NCI-H1417 (cell line): Measurements from ENCODE around the gene CCDC80.
"Not testable (repeated sequence)": the region's sequence is repeated elsewhere in the genome, so short reads cannot be mapped to it uniquely, and the experiment has no call there.

Experiments used
- DNase-seq, 3 experiments: peaks; one replicate each; lab custom pipeline; 2025; lab: John Stamatoyannopoulos, UW

CCDC80 gene

DNA sequence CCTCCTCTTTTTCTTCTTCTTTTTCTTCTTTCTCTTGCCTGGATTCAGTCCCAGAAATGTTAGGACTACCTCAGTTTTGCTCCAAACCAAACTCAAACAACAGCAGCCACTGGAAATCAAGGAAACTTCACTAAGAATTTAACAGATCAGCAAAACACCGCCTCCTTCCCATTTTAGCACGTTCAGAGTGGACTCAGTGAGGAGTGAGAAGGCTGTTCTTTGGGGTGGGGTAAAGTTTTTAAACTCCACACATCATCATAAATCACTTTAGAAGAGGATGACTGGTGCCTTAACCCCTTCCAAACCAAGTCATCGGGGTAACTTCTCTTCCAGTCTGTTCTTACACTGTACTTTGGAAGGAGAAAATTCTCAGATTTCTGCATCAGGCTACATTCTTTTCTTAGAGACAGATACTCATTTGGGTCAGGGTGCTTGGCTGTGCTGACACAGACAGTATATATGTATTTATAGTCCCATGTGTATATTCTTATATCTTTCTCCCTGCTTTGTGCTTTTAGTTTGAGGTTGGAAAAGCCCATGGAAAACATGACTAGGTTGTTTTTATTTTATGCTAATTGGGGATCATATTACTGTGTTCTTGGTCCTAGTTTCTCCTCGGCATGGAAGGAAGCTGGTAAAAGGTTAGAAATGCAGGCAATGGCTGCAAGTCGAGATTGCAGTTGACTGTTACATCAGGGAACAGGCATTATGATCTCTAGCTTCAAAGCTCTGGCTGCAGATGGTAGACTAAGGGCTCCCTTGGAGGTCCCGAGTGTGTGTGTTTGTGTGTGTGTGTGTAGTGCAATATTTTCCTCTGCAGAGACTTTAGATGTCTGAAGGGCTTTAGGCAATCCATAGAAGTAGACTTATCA, at the start of gene CCDC80:
TSS of gene CCDC80 (minus strand) at position 214 of the 872 bp plus-strand sequence. CDS start 1,238 bp downstream, outside the sequence.
- DNase-seq = no peak

- DNase-seq = no peak
Measured at GRCh38 chr3:112689989-112690388, 49.0 kb upstream of the CCDC80 start.

- no peak for DNase-seq
Measured at GRCh38 chr3:112689385-112689784, 48.4 kb upstream of the CCDC80 start.

DNA sequence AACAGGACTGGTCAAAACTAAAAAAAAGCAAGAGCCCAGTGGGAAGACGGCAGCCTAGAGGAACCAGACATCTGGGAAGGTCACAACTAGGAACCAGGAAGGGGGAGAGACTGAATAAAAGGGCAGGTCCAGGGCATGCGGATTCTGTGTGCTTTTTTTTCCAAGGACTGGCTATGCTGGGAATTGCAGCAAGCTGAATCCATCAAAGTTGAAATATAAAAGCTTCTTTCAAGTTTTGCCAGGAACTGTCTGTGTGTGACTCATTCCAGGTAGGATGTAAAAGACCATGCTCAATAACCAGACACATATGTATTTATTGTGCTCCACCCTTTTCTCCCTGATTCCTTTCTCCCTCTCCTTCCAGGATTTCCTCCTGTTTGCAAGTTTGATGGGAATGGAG, 47.9 kb upstream of the CCDC80 start:
- DNase-seq = no peak

GRCh38 chr3:112688085-112688769, 47.3 kb upstream of the CCDC80 start:
- DNase-seq = peak in 1 of 3 experiments; percentile 3

DNA sequence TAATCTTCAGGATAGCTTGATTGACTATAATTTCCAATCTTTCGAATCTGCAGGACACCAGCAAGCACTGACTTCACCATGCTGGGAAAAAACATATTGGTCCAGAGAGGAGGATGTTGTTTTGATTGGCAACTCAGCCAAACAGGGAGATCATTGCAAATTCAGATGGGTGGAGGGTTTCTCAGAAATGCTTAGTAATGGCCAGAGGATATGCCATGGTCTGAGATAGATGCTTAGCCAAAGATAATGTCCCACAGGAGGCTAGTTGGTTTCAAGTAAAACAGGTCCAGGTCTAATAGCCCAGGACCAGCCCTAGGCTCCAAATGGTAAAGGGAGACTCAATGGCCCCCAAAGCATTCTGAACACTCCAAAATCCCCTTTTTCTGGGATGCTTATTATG, 46.7 kb upstream of the CCDC80 start:
- no peak for DNase-seq

DNA sequence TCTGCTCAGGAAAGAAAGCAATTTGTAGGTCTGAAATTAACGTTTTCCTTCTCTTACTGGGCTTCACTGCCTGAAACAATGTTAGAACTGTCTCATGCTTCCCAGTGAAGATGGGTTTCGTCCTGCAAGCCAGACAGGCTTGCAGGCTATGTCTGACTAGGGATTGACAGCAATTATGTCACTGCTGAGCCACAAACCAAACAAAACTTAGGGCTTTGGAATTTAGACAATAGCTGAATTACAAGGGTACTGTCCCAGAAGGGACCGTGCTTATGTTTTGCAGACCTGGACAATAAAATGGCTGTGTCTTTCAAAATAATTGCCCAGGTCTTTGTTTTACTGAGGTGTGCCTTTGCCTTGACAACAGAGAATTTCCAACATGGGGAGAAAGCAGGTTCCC, 46.3 kb upstream of the CCDC80 start:
- no peak for DNase-seq

GRCh38 chr3:112685956-112686799, 45.2 kb upstream of the CCDC80 start:
- no peak for DNase-seq

DNA sequence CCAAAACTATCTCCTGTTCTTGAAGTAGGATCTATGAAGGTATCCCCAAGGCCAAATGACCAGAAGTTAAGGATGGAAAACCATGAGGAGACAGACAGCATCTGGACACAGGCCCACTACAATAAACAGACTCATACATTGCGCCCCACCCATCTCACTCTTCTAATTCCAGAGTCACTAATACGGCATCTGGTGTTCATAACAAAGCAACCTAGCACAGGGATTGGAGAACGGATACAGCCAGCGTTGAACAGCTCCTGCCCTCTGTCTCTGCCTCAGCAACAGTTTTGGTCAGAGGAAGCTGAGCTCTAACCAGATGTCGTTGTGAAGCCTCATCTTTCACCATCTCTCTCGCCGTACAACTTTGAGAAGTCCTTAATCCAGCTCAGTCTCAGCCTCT, 44.5 kb upstream of the CCDC80 start:
- no peak for DNase-seq

DNA sequence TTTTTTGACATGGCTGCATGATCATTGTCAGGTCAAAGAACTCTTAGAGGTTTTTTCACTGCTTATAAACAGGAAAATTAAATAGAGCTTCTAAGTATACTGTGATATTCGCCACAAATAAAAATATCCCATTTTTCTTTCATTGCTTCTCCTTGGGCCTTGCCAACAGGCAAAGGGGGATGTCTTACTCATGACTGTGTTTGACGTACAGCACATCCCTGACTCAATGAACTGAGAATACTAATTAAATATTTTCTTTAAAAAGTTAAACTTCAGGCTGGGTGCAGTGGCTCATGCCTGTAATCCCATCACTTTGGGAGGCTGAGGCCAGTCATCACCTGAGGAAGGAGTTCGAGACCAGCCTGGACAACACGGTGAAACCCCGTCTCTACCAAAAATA, 41.4 kb upstream of the CCDC80 start:
- no peak for DNase-seq

DNA sequence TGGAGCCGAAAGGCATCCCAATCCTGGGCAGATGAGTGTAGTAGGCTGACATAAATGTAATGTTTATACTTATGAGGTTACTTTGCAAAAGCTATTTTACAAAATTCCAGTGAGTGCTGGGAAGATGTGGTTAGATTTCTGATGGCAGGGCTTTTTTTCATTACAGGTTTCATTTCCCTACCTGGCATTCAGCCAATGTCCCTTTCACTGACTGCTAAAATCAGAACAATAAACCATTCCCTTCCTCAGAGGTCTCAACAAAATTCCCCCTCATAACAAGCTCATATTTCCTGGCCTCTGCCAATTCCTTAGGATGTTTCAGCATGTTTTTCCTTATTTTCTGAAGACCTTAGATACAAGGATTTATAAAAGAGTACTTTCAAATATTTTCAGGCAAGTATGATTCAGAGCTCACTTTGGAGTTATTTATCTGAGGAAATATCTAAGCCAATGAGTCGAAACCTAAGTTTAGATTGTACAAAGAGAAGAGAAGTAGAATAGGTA, 40.9 kb upstream of the CCDC80 start:
- DNase-seq = peak in 1 of 3 experiments; percentile 28

GRCh38 chr3:112676659-112677234, 35.8 kb upstream of the CCDC80 start:
- DNase-seq = peak; percentile 59 to 77 (median 65)

DNA sequence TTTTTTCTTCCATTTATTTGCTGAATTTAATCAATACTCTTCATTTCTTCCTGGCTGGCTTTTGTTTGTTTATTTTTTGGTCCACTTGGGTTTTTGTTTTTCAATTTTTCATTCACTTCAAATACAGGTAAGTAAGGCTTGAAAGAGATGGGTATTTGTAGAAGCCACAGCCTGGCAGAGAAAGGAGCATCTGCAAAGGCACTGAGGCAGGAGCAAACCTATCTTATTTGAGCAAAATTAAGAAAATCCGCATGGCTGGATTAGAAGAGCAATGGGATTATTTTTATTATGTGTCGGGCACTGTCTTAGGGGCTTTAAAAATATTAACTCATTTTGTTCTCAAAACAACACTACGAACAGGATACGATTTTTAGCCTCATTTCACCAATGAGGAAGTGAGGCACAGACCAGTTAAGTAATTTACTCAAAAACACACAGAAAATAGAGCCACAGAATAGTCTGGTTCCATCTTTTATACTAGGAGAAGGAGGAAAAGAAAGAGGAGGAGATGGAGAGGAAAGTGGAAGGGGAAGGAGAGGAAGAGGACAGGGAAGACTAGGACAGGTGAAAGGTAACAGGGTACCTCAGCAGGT, 35.1 kb upstream of the CCDC80 start:
- DNase-seq = no peak

GRCh38 chr3:112675349-112675748, 34.4 kb upstream of the CCDC80 start:
- no peak for DNase-seq

DNA sequence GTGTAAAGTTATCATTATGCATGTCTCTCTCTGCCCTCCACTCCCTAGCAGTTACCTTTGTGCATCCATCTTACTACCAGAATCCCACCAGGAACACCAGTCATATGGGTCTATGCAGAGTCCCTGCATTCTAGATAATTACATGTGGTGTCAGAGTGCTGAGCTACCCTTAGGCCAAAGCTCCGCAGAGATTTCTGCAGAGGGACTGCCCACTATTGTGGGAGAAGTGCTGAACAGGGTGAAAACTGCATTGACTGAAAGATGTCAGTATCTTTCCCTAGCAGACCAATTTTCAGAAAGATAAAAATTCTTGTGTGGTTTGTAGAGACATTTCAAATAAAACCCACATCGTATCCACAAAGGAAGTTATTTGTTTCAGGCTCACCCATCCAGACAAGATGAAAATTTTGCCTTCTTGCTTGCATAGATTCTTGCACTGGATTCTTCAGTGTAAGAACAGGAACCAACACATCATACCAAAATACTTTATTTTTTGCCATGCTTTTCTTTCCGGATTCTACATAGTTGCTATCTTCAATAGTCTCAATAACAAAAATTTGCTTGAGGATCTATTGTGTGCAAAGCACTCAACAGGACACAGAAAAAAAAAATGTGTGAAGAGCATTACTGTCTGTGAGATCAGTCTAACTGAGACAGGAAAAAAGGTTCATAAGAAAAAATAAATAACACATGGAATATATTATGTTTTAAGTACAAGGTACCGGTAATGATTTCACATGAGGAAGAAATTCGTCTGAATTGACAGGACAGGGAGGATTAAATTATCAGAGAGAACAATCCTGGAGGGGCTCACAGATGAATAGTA, 32.0 kb upstream of the CCDC80 start:
- DNase-seq = no peak

GRCh38 chr3:112671930-112672715, 31.2 kb upstream of the CCDC80 start:
- DNase-seq = peak in 1 of 3 experiments; percentile 48

- no peak for DNase-seq
Measured at GRCh38 chr3:112670824-112671223, 29.9 kb upstream of the CCDC80 start.

GRCh38 chr3:112667599-112667998, 26.7 kb upstream of the CCDC80 start:
- DNase-seq = no peak

GRCh38 chr3:112665009-112665408, 24.1 kb upstream of the CCDC80 start:
- not testable (repeated sequence) for DNase-seq

- no peak for DNase-seq
Measured at GRCh38 chr3:112656043-112656442, 15.1 kb upstream of the CCDC80 start.
